Endothelial cell of umbilical vein (primary cell): ENCODE results near the gene KRTAP1-3.

ENCODE experiments used
- CTCF ChIP-seq, 2 donors: IDR thresholded peaks; 1 replicate in 1 of 2; 2 replicates in 1 of 2; pipeline ENCODE4 v1.5.1; 2011; ENCODE audit warnings: low read length in 2 of 2, mild to moderate bottlenecking in 2 of 2, moderate library complexity in 2 of 2, control low read depth in 1 of 2, inconsistent platforms in 1 of 2, low read depth in 1 of 2; ENCODE audit not compliant: insufficient read depth in 1 of 2; ENCODE audit errors: extremely low read depth in 1 of 2
- EZH2 ChIP-seq: IDR thresholded peaks from 2 replicates; pipeline ENCODE4 v1.6.1; 2012; ENCODE audit warnings: borderline replicate concordance, low read depth, mild to moderate bottlenecking, moderate library complexity, low read length, inconsistent platforms; ENCODE audit not compliant: severe bottlenecking
- POLR2A ChIP-seq: IDR thresholded peaks from 2 replicates; pipeline ENCODE4 v1.6.1; 2012; ENCODE audit warnings: low read depth, mild to moderate bottlenecking, control low read depth, low read length
- POLR2AphosphoS5 ChIP-seq: IDR thresholded peaks from 2 replicates; pipeline ENCODE4 v1.6.1; 2012; ENCODE audit warnings: low read depth, mild to moderate bottlenecking, control low read depth, low read length, moderate library complexity; ENCODE audit not compliant: insufficient read depth
- TF ChIP-seq, protein P1 (sequence below): IDR thresholded peaks from 2 replicates; pipeline ENCODE4 v1.6.1; 2011; ENCODE audit not compliant: insufficient read depth, insufficient read length

GRCh38 chr17:41009301-41009760, 25.3 kb downstream of the KRTAP1-3 start:
- TF ChIP-seq POLR2A (no peak), CTCF (IDR thresholded peaks at IDR 0.05; ENCODE audit: extremely low read depth in 1 of 2, insufficient read depth in 1 of 2, low read depth in 1 of 2, low read length in 2 of 2) (no peak), POLR2AphosphoS5 (no peak), EZH2 (no peak)
- TF ChIP-seq, protein P1, sequence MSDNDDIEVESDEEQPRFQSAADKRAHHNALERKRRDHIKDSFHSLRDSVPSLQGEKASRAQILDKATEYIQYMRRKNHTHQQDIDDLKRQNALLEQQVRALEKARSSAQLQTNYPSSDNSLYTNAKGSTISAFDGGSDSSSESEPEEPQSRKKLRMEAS, result no peak
